Measurements from ENCODE around the gene SLC35F1. TPM values are rescaled to one million over a fixed set of nuclear protein-coding genes. Genes with fewer than 3 reads are reported as not detected.

The SLC35F1 gene
- polyA plus RNA-seq, 1 donor from 2014 or later, result 35.1 TPM

- no peaks in the 10 kb centered on the region for H3K27me3 ChIP-seq (ENCODE audit: insufficient read depth, low read depth, low read length)
- H3K9me3 ChIP-seq (ENCODE audit: low read length), result no peaks in the 10 kb centered on the region
- no peaks in the 10 kb centered on the region for H4K20me1 ChIP-seq (ENCODE audit: insufficient read depth)
- no peaks in the 10 kb centered on the region for H3F3A ChIP-seq (ENCODE audit: insufficient read depth, low read length, poor library complexity, severe bottlenecking)
- no peak overlapping the region for H2AFZ ChIP-seq (ENCODE audit: low read depth, low read length)
- H3K4me2 ChIP-seq (ENCODE audit: low read length), result no peak overlapping the region
- no peak for TF ChIP-seq POLR2AphosphoS5 (IDR thresholded peaks at IDR 0.05)
- no peak for TF ChIP-seq MXI1 (conservative IDR thresholded peaks at IDR 0.05; ENCODE audit: poor library complexity, severe bottlenecking)
- no peak for TF ChIP-seq EZH2 (IDR thresholded peaks at IDR 0.05; ENCODE audit: borderline replicate concordance, insufficient read depth, low read length, poor library complexity, severe bottlenecking)
- no peak for TF ChIP-seq TAF1 (IDR thresholded peaks at IDR 0.05; ENCODE audit: low read depth)
- TF ChIP-seq RAD21 (conservative IDR thresholded peaks at IDR 0.05), result no peak
- no peak for TF ChIP-seq CTCF (IDR thresholded peaks at IDR 0.05; ENCODE audit: poor library complexity, severe bottlenecking)
- no peak for TF ChIP-seq SMC3 (conservative IDR thresholded peaks at IDR 0.05; ENCODE audit: poor library complexity)
- no peak for TF ChIP-seq EP300 (conservative IDR thresholded peaks at IDR 0.05; ENCODE audit: poor library complexity, severe bottlenecking)
- no peak for TF ChIP-seq REST (IDR thresholded peaks at IDR 0.05; ENCODE audit: borderline replicate concordance)
- H3K27ac ChIP-seq (ENCODE audit: low read length), result no peak overlapping the region
- no peak overlapping the region for H3K4me3 ChIP-seq (ENCODE audit: low read length)
- no peak overlapping the region for H3K9ac ChIP-seq (ENCODE audit: low read length)
- H3K79me2 ChIP-seq (replicated peaks; ENCODE audit: insufficient read depth, low read length), result no peaks in the 10 kb centered on the region
- H3K9me2 ChIP-seq (ENCODE audit: insufficient read depth, low read length), result no peaks in the 10 kb centered on the region
- no peaks in the 10 kb centered on the region for H3K36me3 ChIP-seq (ENCODE audit: insufficient read depth, low read length)
Observed at GRCh38 chr6:118134206-118134605, 227.1 kb downstream of the SLC35F1 start.

- Histone ChIP-seq H3K27me3 (ENCODE audit: insufficient read depth, low read depth, low read length) (no peaks in the 10 kb centered on the region), H4K20me1 (ENCODE audit: insufficient read depth) (no peaks in the 10 kb centered on the region), H3K9me3 (ENCODE audit: low read length) (no peaks in the 10 kb centered on the region), H3F3A (ENCODE audit: insufficient read depth, low read length, poor library complexity, severe bottlenecking) (no peaks in the 10 kb centered on the region), H3K4me3 (ENCODE audit: low read length) (no peak overlapping the region), H3K79me2 (replicated peaks; ENCODE audit: insufficient read depth, low read length) (no peaks in the 10 kb centered on the region), H3K4me2 (ENCODE audit: low read length) (no peak overlapping the region), H3K36me3 (ENCODE audit: insufficient read depth, low read length) (no peaks in the 10 kb centered on the region), H3K9ac (ENCODE audit: low read length) (no peak overlapping the region), H3K27ac (ENCODE audit: low read length) (no peak overlapping the region), H2AFZ (ENCODE audit: low read depth, low read length) (no peak overlapping the region), H3K9me2 (ENCODE audit: insufficient read depth, low read length) (no peaks in the 10 kb centered on the region)
- TF ChIP-seq MXI1 (conservative IDR thresholded peaks at IDR 0.05; ENCODE audit: poor library complexity, severe bottlenecking) (no peak), RAD21 (conservative IDR thresholded peaks at IDR 0.05) (no peak), POLR2AphosphoS5 (IDR thresholded peaks at IDR 0.05) (no peak), EP300 (conservative IDR thresholded peaks at IDR 0.05; ENCODE audit: poor library complexity, severe bottlenecking) (no peak), CTCF (IDR thresholded peaks at IDR 0.05; ENCODE audit: poor library complexity, severe bottlenecking) (no peak), SMC3 (conservative IDR thresholded peaks at IDR 0.05; ENCODE audit: poor library complexity) (no peak), REST (IDR thresholded peaks at IDR 0.05; ENCODE audit: borderline replicate concordance) (no peak), TAF1 (IDR thresholded peaks at IDR 0.05; ENCODE audit: low read depth) (no peak)
Observed at GRCh38 chr6:118134736-118135135, 227.7 kb downstream of the SLC35F1 start.

Data from neural cell (in vitro differentiated cells).